HG03097 (cell line): ENCODE data around the gene CD99.
"Not testable (repeated sequence)": the region's sequence is repeated elsewhere in the genome, so short reads cannot be mapped to it uniquely, and the experiment has no call there.

Source experiments
- ATAC-seq: cut with Tn5 transposase; IDR thresholded peaks from one replicate; pipeline ENCODE4 v1.9.1; 2021; ENCODE audit not compliant: unreplicated experiment, low FRiP score

Gene CD99

DNA sequence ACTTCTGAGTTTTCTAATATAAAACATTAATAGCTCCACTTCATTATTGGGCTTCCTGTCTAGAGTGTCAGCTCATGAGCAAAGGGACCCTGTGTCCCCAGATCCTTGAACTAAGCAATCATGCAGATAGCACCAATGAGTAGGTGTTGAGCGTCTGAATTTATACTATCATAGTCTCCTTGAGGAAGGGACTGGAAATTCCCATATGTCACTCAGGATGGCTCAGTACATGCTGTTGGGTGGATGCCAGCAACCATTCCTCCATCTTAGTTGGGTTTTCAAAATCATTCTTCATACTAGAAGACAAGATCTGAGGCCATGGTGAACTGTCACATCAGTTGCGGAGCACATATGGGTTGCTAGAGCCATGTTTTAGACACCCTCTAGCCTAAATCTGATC lies 27.7 kb downstream of the CD99 start:
- ATAC-seq: no peak

DNA sequence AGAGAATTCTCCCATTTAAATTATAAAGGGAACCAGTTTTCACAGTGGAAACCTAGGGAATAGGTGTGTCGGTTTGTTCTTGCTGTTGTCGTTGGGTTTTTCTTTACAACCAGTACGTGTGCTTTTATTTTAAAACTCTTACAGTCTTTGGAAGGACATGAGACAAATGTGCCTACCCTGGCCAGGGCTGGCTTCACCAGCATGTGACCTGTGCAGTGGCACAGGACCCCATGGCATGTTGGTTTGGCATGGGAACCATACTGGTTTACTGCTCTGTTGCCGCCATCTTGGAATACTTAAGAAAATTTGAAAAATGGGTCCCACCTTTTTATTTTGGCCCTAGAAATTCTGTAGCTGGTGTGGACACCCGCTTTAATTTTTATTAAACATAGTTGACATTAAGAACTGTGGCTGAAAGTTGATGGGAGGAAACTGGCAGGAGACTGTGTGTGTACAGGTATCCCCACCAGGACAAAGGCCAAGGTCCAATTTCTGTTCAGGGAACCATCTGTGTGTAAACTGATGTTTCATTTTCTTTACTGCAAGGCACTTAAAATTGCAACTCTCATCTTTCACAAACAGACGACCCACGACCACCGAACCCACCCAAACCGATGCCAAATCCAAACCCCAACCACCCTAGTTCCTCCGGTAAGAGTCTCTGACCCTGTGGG lies 28.8 kb downstream of the CD99 start:
- ATAC-seq: no peak

DNA sequence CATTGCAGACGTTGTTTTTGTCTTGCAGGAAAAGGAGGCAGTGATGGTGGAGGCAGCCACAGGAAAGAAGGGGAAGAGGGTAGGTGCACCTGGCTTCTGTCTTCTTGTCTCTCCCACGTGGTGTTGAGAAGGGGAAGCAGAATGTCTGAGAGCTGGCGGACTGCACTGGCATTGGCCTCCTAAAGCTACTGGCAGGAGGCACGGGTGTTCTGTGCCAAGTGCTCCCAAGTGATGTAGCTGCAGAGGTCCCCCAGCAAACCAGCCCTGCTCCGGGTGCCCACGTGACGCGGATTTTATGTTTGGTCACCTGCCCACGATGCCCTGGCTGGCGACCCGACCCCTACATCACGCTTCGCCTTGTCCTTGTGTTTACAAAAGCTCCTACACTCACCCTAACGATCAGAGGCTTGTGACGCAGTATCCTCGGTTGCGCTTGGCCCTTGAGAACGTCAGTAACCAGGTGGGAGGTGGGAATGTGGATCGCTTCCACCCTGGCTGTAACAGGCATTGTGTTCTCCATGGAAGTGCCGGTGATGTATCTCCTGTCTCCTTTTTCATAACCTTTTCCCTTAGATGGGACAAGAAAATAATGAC lies 32.3 kb downstream of the CD99 start:
- no peak for ATAC-seq

DNA sequence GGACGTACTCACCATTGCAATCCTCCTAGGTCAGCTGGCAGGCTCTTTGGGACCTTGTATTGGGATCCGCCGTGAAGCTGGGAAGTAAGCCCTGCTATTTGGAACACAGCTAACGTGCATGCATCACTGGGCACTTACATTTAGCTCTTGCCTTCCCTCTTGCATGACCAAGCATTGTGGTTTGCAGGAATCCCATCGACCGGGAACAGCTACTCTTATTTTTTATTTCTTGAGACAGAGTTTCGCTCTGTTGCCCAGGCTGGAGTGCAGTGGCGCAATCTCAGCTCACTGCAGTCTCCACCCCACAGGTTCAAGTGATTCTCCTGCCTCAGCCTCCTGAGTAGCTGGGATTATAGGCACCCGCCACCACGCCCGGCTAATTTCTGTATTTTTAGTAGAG lies 36.2 kb downstream of the CD99 start:
- ATAC-seq: not testable (repeated sequence)

DNA sequence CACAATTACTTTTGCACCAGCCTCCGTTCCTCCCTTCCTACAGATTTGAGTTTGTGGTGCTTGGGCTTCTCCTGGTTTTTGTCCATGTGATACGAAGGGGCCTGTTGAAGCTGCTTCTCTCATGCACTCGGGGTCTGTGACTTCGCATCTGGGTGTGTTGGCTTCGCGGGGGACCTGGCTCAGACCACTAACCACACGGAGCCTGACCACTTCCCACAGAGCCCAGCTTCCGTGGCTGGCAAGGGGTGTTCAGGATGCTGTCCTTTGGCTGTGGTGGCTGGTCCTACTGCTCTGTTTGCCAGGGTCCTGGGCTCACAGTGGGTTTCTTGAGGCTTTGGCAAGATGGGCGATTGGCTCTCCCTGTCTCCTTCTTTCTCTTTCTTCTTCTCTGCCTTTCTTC lies 41.0 kb downstream of the CD99 start:
- no peak for ATAC-seq

DNA sequence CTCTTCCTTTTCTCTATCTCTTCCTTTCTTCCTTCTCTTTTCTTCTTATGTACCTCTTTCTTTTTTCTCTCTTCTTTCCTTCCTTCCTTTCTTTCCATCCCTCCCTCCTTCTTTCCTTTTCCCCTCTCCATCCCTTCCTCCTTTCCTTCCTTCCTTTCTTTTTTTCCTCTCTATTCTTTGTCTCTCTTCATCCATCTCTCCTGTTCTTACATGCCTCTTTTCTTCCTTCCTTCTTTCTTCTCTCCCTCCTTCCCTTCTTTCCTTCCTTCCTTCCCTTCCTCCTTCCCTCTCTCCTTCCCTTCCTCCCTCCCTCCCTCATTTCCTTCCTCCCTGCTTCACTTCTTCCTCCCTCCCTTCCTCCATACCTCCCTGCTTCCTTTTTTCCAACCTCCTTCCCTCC lies 41.6 kb downstream of the CD99 start:
- no peak for ATAC-seq

DNA sequence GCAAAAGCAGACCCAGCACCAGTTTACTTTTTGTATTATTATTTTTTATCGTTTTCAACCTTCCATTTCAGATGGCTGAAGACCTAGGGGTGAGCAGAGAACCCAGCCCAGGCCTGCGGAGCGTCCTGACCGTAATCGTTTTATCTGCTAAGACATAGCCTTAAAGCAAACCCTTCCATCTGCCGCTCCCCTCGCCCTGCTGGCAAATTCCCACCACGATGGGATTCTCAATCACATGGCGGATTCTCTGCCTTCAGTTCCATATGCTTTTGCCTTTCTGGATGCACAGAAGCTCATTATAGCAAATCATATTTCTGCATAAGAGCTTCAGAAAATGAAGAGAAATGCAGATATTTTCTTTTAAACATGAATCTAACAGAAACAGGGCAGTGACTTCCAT lies 42.2 kb downstream of the CD99 start:
- ATAC-seq: no peak

DNA sequence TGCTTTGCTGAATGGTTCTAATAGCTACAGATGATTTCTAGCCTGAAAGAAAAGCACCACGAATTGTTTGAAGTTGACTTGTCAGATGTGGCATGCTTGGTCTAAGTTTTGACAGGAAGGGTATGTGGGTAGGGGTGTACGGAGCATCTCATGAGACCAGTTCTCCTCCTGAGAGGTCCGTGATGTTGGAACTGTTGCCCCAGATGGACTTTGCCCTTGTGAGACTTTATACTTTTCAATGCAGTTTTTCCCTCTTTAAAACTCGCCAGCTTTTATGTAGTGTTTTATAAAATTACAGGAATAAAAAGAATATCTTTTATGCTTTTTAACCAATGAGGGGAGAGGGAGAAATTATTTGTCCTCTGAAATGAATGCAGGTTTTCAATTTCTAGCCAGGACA lies 44.2 kb downstream of the CD99 start:
- no peak for ATAC-seq

DNA sequence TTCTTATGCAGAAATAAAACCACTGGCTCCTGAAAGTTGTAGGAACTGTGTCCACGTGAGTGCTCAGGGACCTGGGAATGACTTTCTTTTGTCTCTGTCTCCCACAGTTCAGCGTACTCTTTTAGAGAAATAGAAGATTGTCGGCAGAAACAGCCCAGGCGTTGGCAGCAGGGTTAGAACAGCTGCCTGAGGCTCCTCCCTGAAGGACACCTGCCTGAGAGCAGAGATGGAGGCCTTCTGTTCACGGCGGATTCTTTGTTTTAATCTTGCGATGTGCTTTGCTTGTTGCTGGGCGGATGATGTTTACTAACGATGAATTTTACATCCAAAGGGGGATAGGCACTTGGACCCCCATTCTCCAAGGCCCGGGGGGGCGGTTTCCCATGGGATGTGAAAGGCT lies 49.6 kb downstream of the CD99 start:
- ATAC-seq: no peak

DNA sequence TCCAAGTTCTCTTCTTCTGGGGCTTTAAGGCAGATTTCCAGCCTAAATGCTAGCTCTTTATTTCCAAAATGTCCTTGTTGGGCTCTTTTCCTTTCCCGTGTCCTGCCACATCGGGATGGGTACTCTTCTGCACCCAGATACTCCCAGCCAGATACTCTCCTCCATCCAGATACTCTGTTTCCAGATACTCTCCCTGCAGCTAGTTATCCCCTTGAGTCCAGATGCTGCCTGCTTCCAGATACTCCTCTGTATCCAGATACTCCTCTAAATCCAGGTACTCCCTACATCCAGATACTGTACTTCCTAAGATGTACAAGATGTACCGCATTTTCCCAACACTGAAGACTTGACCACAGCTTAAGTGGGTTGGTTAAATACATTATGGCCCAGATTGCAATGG lies 50.3 kb downstream of the CD99 start:
- no peak for ATAC-seq

DNA sequence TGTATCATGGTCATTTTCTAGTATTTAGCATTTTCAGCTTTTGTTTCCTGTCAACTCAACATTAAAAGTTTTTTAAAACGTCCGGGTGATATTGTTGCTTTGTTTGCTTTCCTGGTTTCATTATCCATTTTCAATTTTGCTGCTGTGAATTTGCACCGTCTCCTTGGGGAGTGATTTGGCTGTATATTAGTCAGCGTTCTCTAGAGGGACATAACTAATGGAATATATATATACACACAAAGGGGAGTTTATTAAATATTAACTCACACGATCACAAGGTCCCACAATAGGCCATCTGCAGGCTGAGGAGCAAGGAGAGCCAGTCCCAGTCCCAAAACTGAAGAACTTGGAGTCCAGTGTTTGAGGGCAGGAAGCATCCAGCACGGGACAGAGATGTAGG lies 55.2 kb downstream of the CD99 start:
- ATAC-seq: not testable (repeated sequence)

DNA sequence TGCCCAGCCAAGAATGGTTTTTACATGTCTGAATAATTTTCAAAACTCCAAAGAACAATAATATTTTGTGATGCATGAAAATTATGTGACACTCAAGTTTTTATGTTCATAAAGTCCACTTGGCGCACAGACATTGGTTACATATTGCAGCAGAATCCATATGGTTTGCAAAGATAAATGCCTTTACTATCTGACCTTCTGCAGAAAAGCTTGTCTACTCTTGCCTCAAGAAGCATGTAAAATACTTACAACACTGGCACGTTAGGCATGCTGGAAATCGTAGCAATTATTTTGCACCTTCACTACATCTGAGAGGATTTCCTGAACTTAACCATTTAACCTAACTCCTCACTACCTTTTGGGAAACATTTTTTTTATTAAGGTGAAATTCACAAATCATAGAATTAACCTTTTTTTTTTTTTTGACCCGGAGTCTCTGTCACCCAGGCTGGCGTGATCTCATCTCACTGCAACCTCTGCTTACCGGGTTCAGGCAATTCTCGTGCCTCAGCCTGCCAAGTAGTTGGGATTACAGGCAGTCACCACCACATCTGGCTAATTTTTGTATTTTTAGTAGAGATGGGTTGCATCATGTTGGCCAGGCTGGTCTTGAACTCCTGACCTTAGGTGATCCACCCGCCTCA lies 57.2 kb downstream of the CD99 start:
- no peak for ATAC-seq

DNA sequence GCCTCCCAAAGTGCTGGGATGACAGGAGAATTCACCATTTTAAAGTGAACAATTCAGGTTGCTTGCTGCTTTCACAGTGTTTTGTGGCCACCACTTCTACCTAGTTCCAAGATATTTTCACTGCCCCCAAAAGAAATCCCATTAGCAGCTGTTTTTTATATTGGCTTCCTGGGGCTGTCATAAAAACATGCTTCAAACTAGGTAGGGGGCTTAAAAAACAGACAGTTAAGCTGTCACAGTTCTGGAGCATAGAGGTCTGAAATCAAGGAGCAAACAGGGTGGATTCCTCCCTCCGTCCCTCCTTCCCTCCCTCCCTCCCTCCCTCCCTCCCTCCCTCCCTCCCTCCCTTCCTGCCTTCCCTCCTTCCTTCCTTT lies 57.7 kb downstream of the CD99 start:
- no peak for ATAC-seq

DNA sequence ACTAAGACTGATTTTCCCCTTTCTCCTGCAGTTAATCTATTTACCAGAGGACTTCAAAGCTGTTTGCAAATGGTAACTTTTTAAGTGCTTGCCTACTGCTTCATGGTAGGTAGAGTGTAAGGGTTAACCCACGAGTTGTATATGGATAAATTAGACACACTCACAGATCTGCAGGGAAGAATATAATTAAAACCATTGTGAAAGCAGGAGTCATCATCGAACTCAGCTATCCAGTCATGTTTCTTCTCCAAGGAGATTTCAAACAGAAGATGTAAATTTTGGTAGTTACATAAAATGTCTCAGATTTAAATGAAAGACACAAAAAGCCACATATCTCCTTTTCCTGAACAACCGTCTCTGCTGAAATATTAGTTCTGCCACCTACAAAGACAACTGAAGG lies 60.2 kb downstream of the CD99 start:
- ATAC-seq: no peak

DNA sequence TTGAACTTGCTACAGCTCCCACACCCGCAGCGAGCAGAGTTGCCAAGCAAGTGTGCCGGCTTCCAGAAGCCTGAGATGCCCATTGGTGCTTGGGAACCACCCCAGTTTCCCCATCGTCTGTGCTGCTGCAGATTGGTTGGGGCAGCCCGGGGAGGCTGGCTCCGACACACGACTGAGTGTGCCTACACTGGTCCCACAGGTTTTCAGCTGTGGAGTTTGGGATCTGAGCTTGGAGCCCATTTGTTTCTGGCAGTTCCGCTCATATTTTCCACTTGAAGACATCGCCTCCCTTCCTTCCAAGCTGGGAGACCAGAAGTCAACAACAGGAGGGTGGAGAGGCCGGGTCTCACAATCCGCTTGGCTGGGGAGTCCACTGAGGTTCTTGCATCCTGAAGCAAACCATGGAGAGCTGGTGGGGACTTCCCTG lies 60.8 kb downstream of the CD99 start, which contains the start of gene XG:
Gene XG (plus strand): TSS at position 167 of the 427 bp plus-strand sequence. CDS start 235 bp downstream, at position 402.
- not testable (repeated sequence) for ATAC-seq

DNA sequence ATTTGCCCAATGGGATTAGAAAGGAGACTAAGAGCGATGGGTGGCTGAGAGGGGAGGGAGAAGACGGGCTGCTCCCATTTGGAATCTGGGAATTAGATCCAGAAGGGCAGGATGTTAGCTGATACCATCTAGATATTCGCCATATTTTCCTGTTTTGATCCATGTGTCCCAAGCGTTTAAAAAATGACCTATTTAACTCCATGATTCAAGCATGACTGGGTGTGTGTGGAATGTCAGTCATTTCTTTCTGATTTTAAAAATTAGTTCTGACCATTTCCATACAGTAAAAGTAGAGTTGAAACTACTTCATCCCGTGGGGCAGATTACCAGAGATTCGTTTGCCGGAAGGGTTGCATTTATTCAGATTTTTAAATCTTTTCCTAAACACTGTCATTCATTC lies 61.3 kb downstream of the CD99 start:
- ATAC-seq: not testable (repeated sequence)

DNA sequence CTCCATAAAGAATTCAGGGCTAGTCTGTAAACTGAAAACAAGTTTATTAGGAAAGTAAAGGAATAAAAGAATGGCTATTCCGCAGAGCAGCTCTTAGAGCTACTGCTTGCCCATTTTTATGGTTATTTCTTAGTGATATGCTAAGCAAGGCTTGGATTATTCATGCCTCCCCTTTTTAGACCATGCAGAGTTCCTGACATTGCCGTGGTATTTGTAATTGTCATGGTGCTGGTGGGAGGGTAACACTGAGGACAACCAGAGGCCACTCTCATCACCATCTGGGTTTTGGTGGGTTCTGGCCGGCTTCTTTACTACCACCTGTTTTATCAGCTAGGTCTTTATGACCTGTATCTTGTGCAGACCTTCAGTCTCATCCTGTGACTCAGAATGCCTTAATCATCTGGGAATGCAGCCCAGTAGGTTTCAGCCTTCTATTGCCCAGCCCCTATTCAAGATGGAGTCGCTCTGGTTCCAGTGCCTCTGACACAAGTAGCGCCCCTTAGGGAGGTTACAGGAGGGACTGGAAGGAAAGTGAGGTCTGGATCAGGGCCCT lies 64.1 kb downstream of the CD99 start:
- ATAC-seq: not testable (repeated sequence)

DNA sequence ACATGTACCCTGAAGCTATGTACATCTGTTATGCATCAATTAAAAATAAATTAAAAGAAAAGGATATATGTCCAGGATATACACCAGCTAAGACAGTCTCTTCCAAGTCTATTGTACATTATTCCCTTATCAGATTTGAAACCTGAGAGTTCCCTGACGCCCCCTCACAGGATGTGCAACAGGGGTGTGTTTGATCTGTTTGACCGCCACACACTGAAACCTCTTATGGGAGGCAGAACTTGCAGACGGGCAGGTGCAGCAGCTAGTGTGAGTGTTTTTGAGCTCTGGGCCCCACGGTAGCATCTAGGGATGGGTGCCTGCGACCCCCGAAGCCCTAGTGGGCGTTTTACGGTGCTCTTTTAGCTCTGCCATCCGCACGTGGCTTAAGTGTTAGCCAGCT lies 65.5 kb downstream of the CD99 start:
- no peak for ATAC-seq

DNA sequence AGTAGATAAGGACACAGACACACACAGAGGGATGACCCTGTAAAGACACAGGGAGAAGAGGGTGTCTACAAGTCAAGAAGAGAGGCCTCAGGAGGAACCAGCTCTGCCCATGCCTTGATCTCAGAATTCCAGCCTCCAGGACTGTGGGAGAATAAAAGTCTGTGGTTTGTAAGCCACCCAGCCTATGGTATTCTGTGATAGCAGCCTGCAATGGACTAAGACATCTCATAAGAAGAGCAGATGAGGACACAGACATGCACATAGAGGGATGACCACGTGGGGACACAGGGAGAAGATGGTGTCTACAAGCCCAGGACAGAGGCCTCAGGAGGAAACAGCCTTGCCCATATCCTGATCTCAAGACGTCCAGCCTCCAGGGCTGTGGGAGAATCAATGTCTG lies 70.2 kb downstream of the CD99 start:
- ATAC-seq: no peak

DNA sequence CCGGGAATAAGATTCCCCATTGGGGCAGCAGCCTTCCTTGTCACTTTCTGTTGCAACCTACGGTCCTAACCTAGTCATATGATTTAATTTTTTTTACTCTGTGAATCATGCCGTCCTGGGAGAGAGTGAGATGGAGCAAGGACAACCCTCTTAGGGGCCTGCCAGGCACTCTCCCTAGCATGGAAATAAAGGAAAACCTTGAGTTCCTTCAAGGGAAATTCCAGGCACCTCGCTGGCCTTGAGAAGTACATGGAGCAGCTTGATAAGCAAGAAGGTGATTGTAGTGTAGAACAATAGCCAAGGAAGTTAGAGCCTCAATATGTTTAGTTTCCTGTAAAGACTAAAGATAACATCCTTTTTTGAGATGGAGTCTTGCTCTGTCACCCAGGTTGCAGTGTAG lies 71.6 kb downstream of the CD99 start:
- ATAC-seq: not testable (repeated sequence)

DNA sequence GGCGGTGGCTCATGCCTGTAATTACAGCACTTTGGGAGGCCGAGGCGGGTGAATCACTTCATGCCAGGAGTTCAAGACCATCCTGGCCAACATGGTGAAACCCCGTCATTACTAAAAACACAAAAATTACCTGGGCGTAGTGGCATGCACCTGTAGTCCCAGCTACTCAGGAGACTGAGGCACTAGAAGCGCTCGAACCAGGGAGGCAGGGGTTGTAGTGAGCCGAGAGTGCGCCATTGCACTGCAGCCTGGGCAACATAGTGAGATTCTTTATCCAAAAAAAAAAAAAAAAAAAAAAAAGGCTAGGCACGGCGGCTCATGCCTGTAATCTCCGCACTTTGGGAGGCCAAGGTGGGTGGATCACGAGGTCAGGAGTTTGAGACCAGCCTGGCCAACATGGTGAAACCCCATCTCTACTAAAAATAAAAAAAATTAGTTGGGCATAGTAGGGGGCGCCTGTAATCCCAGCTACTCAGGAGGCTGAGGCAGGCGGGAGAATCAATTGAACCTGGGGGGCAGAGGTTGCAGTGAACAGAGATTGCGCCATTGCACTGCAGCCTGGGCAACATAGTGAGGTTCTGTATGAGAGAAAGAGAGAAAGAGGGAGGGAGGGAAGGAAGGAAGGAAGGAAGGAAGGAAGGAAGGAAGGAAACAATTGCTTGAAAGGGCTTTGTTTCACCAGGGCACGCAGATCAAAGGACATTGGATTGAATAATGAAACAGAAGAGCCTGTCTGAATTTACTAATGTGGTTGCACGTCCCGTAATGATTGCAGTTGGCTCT lies 73.9 kb downstream of the CD99 start:
- not testable (repeated sequence) for ATAC-seq
